ENCODE measurements around the gene SLC5A2. TPM values are rescaled to one million over a fixed set of nuclear protein-coding genes. Genes with fewer than 3 reads are reported as not detected.

SLC5A2 gene
- total and polyA plus RNA-seq, 2 experiments from 2014 or later, result 4.7 TPM; not detected in 1

- in situ Hi-C loops (cut with MboI), result no loop called here
- H3K4me1 ChIP-seq (ENCODE audit: insufficient read depth), result peaks cover 40% of the 10 kb centered on the region
These were observed 31.7 kb upstream of the SLC5A2 start for GRCh38 chr16:31451201-31451600.

GRCh38 chr16:31451681-31452351, 31.1 kb upstream of the SLC5A2 start:
- H3K4me2 ChIP-seq (ENCODE audit: unreplicated experiment), result peak overlapping the region; percentile 49
- no peaks in the 10 kb centered on the region for H4K20me1 ChIP-seq (ENCODE audit: insufficient read depth)
- H3K27me3 ChIP-seq (replicated peaks; ENCODE audit: insufficient read depth), result no peaks in the 10 kb centered on the region
- in situ Hi-C loops (cut with MboI), result no loop called here
- TF ChIP-seq EZH2phosphoT487 (IDR thresholded peaks at IDR 0.05; ENCODE audit: insufficient read depth, low read depth) (no peak), EZH2 (IDR thresholded peaks at IDR 0.05; ENCODE audit: insufficient read depth, poor library complexity, severe bottlenecking) (no peak)
- H2AFZ ChIP-seq, result 0 out of 2 replicates have a peak overlapping the region, but pooled peaks have one; percentile 3
- peaks cover 35% of the 10 kb centered on the region for H3K79me2 ChIP-seq (ENCODE audit: insufficient read depth)
- peak overlapping the region; percentile 64 for H3K9ac ChIP-seq
- H3F3A ChIP-seq (ENCODE audit: insufficient read depth), result peaks cover 33% of the 10 kb centered on the region
- DNase-seq, result peak; percentile 89
- H3K4me3 ChIP-seq, result no peak overlapping the region
- no peaks in the 10 kb centered on the region for H3K9me2 ChIP-seq (ENCODE audit: insufficient read depth)
- H3K9me3 ChIP-seq (ENCODE audit: low read depth), result no peaks in the 10 kb centered on the region
- 50 to 53% methylated on average over 11 of the region's 11 CpGs for WGBS, 2 experiments (ENCODE audit: low coverage in 1 of 2, low lambda C conversion rate in 2 of 2, missing lambda C conversion rate in 2 of 2)
- no peaks in the 10 kb centered on the region for H3K36me3 ChIP-seq (ENCODE audit: low read depth)
- H3K4me1 ChIP-seq (ENCODE audit: insufficient read depth), result peaks cover 45% of the 10 kb centered on the region
- H3K27ac ChIP-seq, result peak overlapping the region; percentile 94

More at GRCh38 chr16:31451201-31451600, 31.7 kb upstream of the SLC5A2 start:
- DNase-seq, result no peak
- Histone ChIP-seq H3K4me3 (no peak overlapping the region), H4K20me1 (ENCODE audit: insufficient read depth) (no peaks in the 10 kb centered on the region), H3K79me2 (ENCODE audit: insufficient read depth) (peaks cover 29% of the 10 kb centered on the region), H2AFZ (0 out of 2 replicates have a peak overlapping the region, but pooled peaks have one; percentile 3), H3K36me3 (ENCODE audit: low read depth) (no peaks in the 10 kb centered on the region), H3K27ac (no peak overlapping the region), H3K27me3 (replicated peaks; ENCODE audit: insufficient read depth) (no peaks in the 10 kb centered on the region), H3K9ac (peak overlapping the region; percentile 33; the same call in 1 of the 2 replicates), H3K4me2 (ENCODE audit: unreplicated experiment) (peak overlapping the region; percentile 49), H3K9me3 (ENCODE audit: low read depth) (no peaks in the 10 kb centered on the region), H3F3A (ENCODE audit: insufficient read depth) (peaks cover 33% of the 10 kb centered on the region), H3K9me2 (ENCODE audit: insufficient read depth) (no peaks in the 10 kb centered on the region)
- TF ChIP-seq EZH2phosphoT487 (IDR thresholded peaks at IDR 0.05; ENCODE audit: insufficient read depth, low read depth) (no peak), EZH2 (IDR thresholded peaks at IDR 0.05; ENCODE audit: insufficient read depth, poor library complexity, severe bottlenecking) (no peak)
- WGBS, 2 experiments (ENCODE audit: low coverage in 1 of 2, low lambda C conversion rate in 2 of 2, missing lambda C conversion rate in 2 of 2), result 77 to 84% methylated on average over 5 of the region's 5 CpGs

- Histone ChIP-seq H3K27me3 (replicated peaks; ENCODE audit: insufficient read depth) (no peaks in the 10 kb centered on the region), H3K4me2 (ENCODE audit: unreplicated experiment) (peak overlapping the region; percentile 49), H3K27ac (peak overlapping the region; percentile 94), H3K9ac (peak overlapping the region; percentile 70), H3F3A (ENCODE audit: insufficient read depth) (peaks cover 33% of the 10 kb centered on the region), H4K20me1 (ENCODE audit: insufficient read depth) (no peaks in the 10 kb centered on the region), H3K4me1 (ENCODE audit: insufficient read depth) (peaks cover 54% of the 10 kb centered on the region), H3K79me2 (ENCODE audit: insufficient read depth) (peaks cover 44% of the 10 kb centered on the region), H3K9me2 (ENCODE audit: insufficient read depth) (no peaks in the 10 kb centered on the region), H2AFZ (peak overlapping the region; percentile 30; the same call in 1 of the 2 replicates), H3K4me3 (peak overlapping the region; percentile 52), H3K9me3 (ENCODE audit: low read depth) (no peaks in the 10 kb centered on the region), H3K36me3 (ENCODE audit: low read depth) (no peaks in the 10 kb centered on the region)
- peak; percentile 91 for DNase-seq
- TF ChIP-seq EZH2phosphoT487 (IDR thresholded peaks at IDR 0.05; ENCODE audit: insufficient read depth, low read depth), result no peak
- TF ChIP-seq EZH2 (IDR thresholded peaks at IDR 0.05; ENCODE audit: insufficient read depth, poor library complexity, severe bottlenecking), result no peak
- in situ Hi-C loops (cut with MboI), result no loop called here
- WGBS, 2 experiments (ENCODE audit: low coverage in 1 of 2, low lambda C conversion rate in 2 of 2, missing lambda C conversion rate in 2 of 2), result 29 to 41% methylated on average over 2 to 3 of the region's 3 CpGs
These were observed 30.3 kb upstream of the SLC5A2 start for GRCh38 chr16:31452631-31453106.

DNA sequence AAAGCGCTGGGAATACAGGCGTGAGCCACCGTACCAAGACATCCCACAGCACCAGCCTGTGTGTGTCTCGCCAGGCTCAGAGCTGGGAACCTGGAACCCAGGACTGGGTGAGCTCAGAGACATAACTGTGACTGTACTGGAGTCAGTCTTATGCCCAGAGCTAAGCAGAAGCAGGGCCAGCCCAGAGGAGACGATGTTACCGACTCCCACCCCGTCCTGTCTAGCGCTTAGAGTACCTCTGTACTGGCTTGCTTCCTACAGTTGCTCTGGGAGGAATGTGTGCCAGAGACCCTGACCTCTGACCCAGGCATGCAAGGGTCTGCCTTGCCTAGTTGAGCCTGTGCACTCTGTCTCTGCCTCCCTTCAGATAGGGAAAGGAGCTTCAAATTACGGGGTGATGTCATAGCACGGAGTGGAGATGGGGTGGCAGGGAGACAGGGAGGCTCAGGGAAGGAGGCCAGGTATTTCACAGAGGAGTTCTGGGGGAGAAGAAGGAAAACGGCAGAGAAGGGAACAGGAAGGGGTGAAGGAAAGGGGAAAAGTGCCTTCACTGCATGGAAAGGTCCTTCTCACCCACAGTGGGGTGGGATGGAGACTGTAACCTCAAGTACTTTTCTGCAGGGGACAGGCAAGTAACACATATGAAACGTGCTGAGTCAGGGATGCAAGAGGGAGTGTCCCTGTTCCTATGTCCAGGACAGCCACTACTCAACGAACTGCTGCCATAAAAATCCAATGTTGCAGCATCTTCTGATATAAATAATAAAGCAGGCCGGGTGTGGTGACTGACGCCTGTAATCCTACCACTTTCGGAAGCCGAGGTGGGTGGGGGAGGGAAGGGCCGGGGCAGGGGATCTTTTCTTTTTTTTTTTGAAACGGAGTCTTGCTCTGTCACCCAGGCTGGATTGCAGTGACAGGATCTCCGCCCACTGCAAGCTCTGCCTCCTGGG, 29.4 kb upstream of the SLC5A2 start:
- Histone ChIP-seq H4K20me1 (ENCODE audit: insufficient read depth) (no peaks in the 10 kb centered on the region), H3K4me2 (ENCODE audit: unreplicated experiment) (peak overlapping the region; percentile 49), H2AFZ (no peak overlapping the region; the same call in 1 of the 2 replicates), H3K9me2 (ENCODE audit: insufficient read depth) (no peaks in the 10 kb centered on the region), H3K4me3 (peak overlapping the region; percentile 52), H3K27me3 (replicated peaks; ENCODE audit: insufficient read depth) (no peaks in the 10 kb centered on the region), H3F3A (ENCODE audit: insufficient read depth) (peaks cover 33% of the 10 kb centered on the region), H3K9ac (peak overlapping the region; percentile 70), H3K27ac (peak overlapping the region; percentile 94), H3K36me3 (ENCODE audit: low read depth) (no peaks in the 10 kb centered on the region), H3K4me1 (ENCODE audit: insufficient read depth) (peaks cover 56% of the 10 kb centered on the region), H3K9me3 (ENCODE audit: low read depth) (no peaks in the 10 kb centered on the region), H3K79me2 (ENCODE audit: insufficient read depth) (peaks cover 52% of the 10 kb centered on the region)
- peak; percentile 75 for DNase-seq
- in situ Hi-C loops (cut with MboI), result no loop called here
- WGBS, 2 experiments (ENCODE audit: low coverage in 1 of 2, low lambda C conversion rate in 2 of 2, missing lambda C conversion rate in 2 of 2), result 11 to 13% methylated on average over 17 to 20 of the region's 20 CpGs
- TF ChIP-seq EZH2phosphoT487 (IDR thresholded peaks at IDR 0.05; ENCODE audit: insufficient read depth, low read depth), result no peak
- no peak for TF ChIP-seq EZH2 (IDR thresholded peaks at IDR 0.05; ENCODE audit: insufficient read depth, poor library complexity, severe bottlenecking)

Measured in GM23248 (cell line).